Parathyroid adenoma (tissue), 2 donors: Measurements from ENCODE around the gene PPP4R4.

Experiments
- H2AFZ ChIP-seq: fragments of 300-600 bp; sonication (generic); one replicate; pipeline ENCODE4 v1.7.0; 2017; ENCODE audit warnings: antibody characterized with exemption, mild to moderate bottlenecking
- H3K27ac ChIP-seq: fragments of 300-600 bp; sonication (generic); one replicate; pipeline ENCODE4 v1.7.0; 2017
- H3K27me3 ChIP-seq: fragments of 300-600 bp; sonication (generic); one replicate; pipeline ENCODE4 v1.7.0; 2017; ENCODE audit warnings: low read length; ENCODE audit not compliant: control insufficient read depth, insufficient read depth
- H3K36me3 ChIP-seq: fragments of 300-600 bp; sonication (generic); one replicate; pipeline ENCODE4 v1.7.0; 2017; ENCODE audit warnings: low read length; ENCODE audit not compliant: control insufficient read depth, insufficient read depth
- H3K4me1 ChIP-seq: fragments of 300-600 bp; sonication (generic); one replicate; pipeline ENCODE4 v1.7.0; 2017; ENCODE audit warnings: control low read depth
- H3K4me2 ChIP-seq: fragments of 300-600 bp; sonication (generic); one replicate; pipeline ENCODE4 v1.7.0; 2017; ENCODE audit warnings: low read length
- H3K4me3 ChIP-seq: fragments of 300-600 bp; sonication (generic); one replicate; pipeline ENCODE4 v1.7.0; 2017; ENCODE audit warnings: low read depth, low read length
- H3K79me2 ChIP-seq: fragments of 300-600 bp; sonication (generic); one replicate; pipeline ENCODE4 v1.7.0; 2017; ENCODE audit warnings: control low read depth
- H3K9ac ChIP-seq: fragments of 300-600 bp; sonication (generic); one replicate; pipeline ENCODE4 v1.7.0; 2017; ENCODE audit warnings: mild to moderate bottlenecking
- H3K9me3 ChIP-seq: fragments of 300-600 bp; sonication (generic); one replicate; pipeline ENCODE4 v1.7.0; 2017; ENCODE audit warnings: low read length; ENCODE audit not compliant: control insufficient read depth
- TF ChIP-seq, protein P1 (sequence below): fragments of 300-600 bp; sonication (generic); IDR thresholded peaks from one replicate; pipeline ENCODE4 v1.7.0; 2017; ENCODE audit warnings: antibody characterized with exemption, mild to moderate bottlenecking
- donor health status: primary hyperparathyroidism.

The PPP4R4 gene

DNA sequence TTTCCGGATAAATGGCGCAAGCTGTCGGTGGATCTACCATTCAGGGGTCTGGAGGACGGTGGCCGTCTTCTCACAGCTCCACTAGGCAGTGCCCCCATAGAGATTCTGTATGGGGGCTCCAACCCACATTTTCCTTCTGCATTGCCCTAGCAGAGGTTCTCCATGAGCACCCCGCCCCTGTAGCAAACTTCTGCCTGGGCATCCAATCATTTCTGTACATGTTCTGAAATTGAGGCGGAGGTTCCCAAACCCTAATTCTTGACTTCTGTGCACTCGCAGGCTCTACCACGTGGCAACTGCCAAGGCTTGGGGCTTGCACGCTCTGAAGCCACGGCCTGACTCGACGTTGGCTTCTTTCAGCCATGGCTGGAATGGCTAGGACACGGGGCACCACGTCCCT is 124.0 kb downstream of the PPP4R4 start:
- Histone ChIP-seq H3K4me1 (no peaks in the 10 kb centered on the region), H3K4me2 (no peak overlapping the region), H3K36me3 (no peaks in the 10 kb centered on the region), H2AFZ (no peak overlapping the region), H3K4me3 (no peak overlapping the region), H3K9ac (no peak overlapping the region), H3K27me3 (no peaks in the 10 kb centered on the region), H3K79me2 (no peaks in the 10 kb centered on the region), H3K27ac (no peak overlapping the region), H3K9me3 (peaks cover 4% of the 10 kb centered on the region)
- TF ChIP-seq, protein P1, sequence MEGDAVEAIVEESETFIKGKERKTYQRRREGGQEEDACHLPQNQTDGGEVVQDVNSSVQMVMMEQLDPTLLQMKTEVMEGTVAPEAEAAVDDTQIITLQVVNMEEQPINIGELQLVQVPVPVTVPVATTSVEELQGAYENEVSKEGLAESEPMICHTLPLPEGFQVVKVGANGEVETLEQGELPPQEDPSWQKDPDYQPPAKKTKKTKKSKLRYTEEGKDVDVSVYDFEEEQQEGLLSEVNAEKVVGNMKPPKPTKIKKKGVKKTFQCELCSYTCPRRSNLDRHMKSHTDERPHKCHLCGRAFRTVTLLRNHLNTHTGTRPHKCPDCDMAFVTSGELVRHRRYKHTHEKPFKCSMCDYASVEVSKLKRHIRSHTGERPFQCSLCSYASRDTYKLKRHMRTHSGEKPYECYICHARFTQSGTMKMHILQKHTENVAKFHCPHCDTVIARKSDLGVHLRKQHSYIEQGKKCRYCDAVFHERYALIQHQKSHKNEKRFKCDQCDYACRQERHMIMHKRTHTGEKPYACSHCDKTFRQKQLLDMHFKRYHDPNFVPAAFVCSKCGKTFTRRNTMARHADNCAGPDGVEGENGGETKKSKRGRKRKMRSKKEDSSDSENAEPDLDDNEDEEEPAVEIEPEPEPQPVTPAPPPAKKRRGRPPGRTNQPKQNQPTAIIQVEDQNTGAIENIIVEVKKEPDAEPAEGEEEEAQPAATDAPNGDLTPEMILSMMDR = no peak

DNA sequence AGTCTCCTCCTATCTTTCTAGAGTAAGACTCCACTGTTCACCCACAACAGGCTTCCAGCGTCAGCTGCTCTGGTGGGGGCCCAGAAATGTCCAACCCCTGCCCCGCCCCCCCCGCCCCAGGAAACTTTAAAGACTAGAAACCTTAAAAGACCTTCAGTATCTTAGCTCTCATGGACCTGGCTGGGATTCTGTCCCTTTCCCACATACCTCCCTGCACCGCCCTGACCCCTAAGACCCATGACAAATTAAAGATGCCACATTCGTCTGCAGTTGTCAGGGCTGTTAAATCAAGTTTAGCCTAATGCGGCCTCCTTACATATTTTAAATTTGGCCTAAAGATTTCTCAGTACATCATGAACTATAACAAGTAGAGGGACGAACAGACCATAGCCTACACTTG is 129.0 kb downstream of the PPP4R4 start:
- H3K9ac ChIP-seq = no peak overlapping the region

DNA sequence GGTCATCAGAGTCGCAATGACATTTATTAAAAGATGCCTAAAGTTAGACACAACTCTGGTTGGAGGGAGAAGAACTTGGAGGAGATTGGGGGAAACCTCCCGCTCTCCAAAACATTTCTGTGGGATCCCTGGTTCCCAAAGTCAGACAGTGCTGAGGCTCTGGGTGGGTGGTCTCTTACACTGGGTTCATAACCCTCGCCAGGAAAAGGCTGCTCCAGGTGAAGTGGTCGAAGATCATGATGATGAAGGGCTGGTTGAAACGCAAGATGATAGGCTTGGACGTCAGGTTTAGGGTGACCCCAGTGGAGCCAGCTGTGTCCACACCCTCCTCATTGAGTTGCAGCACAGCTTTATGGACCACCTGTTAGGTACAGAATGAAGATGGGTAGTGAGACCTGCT is 130.1 kb downstream of the PPP4R4 start:
- TF ChIP-seq, protein P1 = no peak
- Histone ChIP-seq H2AFZ (no peak overlapping the region), H3K4me1 (no peaks in the 10 kb centered on the region), H3K4me3 (no peak overlapping the region), H3K27ac (no peak overlapping the region), H3K4me2 (no peak overlapping the region), H3K9ac (no peak overlapping the region), H3K9me3 (peaks cover 4% of the 10 kb centered on the region), H3K79me2 (no peaks in the 10 kb centered on the region), H3K36me3 (no peaks in the 10 kb centered on the region), H3K27me3 (no peaks in the 10 kb centered on the region)

More for the DNA sequence above, 129.0 kb downstream of the PPP4R4 start:
- Histone ChIP-seq H2AFZ (no peak overlapping the region), H3K4me1 (no peaks in the 10 kb centered on the region), H3K27ac (no peak overlapping the region), H3K36me3 (no peaks in the 10 kb centered on the region), H3K27me3 (no peaks in the 10 kb centered on the region), H3K9me3 (peaks cover 4% of the 10 kb centered on the region), H3K4me2 (no peak overlapping the region), H3K79me2 (no peaks in the 10 kb centered on the region), H3K4me3 (no peak overlapping the region)
- TF ChIP-seq, protein P1 = no peak

DNA sequence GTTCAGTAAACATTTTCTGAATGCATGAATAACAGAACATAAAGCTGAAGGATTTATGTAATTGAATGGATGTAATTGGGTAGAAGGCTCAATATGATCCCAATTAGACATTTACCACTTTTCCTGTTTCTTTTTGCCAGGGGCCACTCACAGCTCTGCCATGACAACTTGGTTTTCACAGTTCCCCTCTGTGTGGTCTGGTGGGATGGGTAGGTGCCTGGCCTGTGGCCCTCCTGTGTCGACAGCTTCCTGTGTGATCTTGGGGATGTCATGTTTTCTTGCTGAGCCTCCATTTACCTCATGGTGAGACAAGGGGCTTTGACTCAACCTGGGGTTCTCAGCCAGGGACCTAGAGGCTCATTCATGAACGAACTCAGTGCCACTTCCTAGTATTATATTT is 131.5 kb downstream of the PPP4R4 start:
- H3K27ac ChIP-seq = no peak overlapping the region
- no peak overlapping the region for H3K4me3 ChIP-seq

More for the DNA sequence above, 131.5 kb downstream of the PPP4R4 start:
- TF ChIP-seq, protein P1 = no peak
- no peaks in the 10 kb centered on the region for H3K4me1 ChIP-seq
- H3K27me3 ChIP-seq = no peaks in the 10 kb centered on the region
- no peak overlapping the region for H3K9ac ChIP-seq
- H3K36me3 ChIP-seq = no peaks in the 10 kb centered on the region
- H3K4me2 ChIP-seq = no peak overlapping the region
- peaks cover 4% of the 10 kb centered on the region for H3K9me3 ChIP-seq
- no peaks in the 10 kb centered on the region for H3K79me2 ChIP-seq
- no peak overlapping the region for H2AFZ ChIP-seq
